Measurements from ENCODE around the gene GSTM1. TPM values are rescaled to one million over a fixed set of nuclear protein-coding genes. Genes with fewer than 3 reads are reported as not detected.
A peak's percentile ranks its signal among the peaks of the same experiment; 100 is the strongest.
"Not testable (repeated sequence)": the region's sequence is repeated elsewhere in the genome, so short reads cannot be mapped to it uniquely, and the experiment has no call there.

The GSTM1 gene
- total RNA-seq, 1 experiment from 2014 or later: 0.12 TPM

DNA sequence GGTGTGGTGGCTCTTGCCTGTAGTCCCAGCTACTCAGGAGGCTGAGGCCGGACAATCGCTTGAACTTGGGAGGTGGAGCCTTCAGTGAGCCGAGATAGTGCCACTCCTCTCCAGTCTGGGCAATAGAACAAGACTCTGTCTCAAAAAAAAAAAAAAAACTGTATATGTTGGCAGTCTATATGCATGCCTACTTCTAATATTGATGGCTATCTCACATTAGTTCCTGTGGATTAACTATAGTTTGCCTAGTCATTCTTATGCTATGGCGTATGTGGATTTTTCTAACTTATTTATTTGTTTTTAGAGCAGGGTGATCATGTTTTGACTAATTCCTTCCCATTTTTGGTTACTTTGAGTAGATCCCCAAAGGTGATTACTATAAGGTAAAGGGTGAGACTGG lies 9.4 kb downstream of the GSTM1 start:
- no peak for DNase-seq (ENCODE audit: low read depth)

DNA sequence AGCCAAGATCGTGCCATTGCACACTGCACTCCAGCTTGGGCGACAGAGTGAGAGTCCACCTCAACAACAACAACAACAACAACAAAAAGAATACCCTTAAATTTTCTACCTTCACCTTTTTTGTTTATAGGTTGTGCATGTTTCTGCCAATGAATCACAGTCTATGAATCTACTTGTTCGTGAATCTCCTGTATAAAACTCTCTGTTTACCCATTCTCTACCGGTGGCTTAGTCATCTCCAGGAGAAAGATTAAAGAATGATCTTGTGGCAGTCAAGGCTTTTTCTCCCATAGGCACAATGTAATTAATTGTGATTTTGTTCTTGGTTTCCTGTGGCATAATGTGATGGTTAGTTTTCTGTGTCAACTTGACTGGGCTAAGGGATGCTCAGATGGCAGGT lies 10.2 kb downstream of the GSTM1 start:
- DNase-seq (ENCODE audit: low read depth): not testable (repeated sequence)

DNA sequence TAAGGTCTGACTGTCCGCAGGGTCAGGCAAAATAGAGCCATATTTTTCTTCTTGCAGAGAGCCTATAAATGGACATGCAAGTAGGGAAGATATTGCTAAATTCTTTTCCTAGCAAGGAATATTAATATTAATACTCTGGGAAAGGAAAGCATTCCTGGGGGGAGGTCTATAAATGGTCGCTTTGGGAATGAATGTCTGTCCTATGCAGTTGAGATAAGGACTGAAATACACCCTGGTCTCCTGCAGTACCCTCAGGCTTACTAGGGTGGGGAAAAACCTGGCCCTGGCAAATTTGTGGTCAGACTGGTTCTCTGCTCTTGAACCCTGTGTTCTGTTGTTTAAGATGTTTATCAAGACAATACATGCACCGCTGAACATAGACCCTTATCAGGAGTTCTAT lies 15.3 kb downstream of the GSTM1 start:
- DNase-seq (ENCODE audit: low read depth): not testable (repeated sequence)

DNA sequence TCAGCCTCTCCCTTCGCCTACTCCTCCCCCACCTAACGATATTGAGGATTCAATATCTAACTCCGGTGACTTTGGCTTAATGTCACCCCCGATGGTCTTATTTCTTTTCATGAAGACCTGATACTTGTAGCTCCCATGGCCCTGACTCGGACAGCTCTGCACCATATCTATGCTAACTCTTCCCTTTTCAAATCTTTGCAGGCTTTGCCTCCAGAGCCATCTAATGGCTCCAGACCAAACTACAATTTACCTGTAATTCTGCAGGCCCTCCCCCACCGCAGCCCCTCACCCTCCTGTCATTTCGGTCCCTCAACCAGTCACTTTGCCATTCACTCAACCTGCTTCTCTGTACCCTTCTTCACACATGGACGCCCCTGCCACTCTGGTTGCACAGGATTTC lies 16.6 kb downstream of the GSTM1 start:
- no peak for DNase-seq (ENCODE audit: low read depth)

DNA sequence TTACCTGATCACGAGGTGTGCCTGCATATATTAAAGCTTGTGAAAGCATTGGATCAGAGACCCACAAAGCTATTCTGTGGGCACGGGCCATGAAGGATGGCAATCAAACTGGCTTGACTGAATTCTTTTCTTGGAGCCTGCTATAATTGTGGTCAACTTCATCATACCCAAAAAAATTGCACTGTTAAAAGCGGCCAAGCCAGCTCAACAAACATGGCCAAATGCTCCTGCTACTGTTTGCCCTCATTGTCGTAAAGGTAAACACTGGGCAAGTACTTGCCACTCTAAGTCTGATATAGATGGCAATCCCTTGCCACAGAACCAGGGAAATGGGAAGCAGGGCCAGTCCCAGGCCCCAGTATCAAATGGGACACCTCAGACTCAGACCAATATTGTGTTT lies 17.8 kb downstream of the GSTM1 start:
- no peak for DNase-seq (ENCODE audit: low read depth)

DNA sequence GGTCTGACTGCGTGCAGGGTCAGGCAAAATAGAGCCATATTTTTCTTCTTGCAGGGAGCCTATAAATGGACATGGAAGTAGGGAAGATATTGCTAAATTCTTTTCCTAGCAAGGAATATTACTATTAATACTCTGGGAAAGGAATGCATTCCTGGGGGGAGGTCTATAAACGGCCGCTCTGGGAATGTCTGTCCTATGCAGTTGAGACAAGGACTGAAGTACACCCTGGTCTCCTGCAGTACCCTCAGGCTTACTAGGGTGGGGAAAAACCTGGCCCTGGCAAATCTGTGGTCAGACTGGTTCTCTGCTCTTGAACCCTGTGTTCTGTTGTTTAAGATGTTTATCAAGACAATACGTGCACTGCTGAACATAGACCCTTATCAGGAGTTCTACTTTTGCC lies 21.3 kb downstream of the GSTM1 start:
- DNase-seq (ENCODE audit: low read depth): not testable (repeated sequence)

DNA sequence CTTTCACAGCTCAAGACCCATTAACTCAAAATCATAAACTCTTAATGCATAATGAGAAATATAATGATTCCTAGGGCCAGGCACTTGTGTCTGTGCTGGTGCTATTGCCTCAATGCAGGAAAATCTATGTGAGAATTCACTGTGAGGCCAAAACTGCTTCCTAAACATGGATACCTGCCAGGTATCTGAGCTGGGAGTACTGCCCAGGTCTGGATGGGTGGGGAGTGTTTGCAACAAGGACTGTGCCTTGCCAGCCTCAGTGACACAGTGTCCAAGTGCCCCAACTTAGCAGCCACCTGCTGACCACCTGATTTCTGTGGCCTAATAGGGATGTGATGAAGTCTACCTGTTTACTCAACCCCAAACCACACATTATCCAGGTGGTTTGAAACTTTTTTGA lies 22.2 kb downstream of the GSTM1 start:
- DNase-seq (ENCODE audit: low read depth): not testable (repeated sequence)

DNA sequence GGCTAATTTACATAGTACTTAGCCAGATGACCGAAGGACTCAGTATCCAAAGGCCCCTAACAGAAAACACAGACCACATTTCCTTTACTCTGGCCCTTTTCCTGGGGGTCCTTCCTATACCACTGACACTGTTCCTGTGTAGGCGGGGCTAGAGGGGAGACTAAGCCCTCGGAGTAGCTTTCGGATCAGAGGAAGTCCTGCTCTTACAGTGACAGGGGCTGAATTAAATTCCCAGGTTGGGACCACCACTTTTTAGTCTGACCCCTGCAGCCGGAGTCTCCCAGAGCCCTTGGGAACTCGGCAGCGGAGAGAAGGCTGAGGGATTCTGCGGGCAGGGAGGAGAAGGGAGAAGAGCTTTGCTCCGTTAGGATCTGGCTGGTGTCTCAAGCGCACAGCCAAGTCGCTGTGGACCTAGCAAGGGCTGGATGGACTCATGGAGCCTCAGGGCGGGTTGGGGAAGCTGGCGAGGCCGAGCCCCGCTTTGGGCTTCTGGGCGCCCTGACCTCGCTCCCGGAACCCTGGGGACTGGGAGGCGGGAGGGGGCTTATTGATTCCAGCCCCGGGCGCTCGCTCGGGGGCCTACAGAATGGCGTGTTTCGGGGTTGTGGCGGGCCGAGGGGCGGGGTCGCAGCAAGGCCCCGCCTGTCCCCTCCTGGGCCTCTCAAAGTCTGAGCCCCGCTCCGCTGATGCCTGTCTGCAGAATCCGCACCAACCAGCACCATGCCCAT lies 24.1 kb downstream of the GSTM1 start, which contains the start of gene GSTM5:
Gene GSTM5, plus strand, starts transcription at position 659 of the 728 bp plus-strand sequence. Its CDS starts 62 bp downstream, at position 721.
- DNase-seq (ENCODE audit: low read depth): not testable (repeated sequence)

DNA sequence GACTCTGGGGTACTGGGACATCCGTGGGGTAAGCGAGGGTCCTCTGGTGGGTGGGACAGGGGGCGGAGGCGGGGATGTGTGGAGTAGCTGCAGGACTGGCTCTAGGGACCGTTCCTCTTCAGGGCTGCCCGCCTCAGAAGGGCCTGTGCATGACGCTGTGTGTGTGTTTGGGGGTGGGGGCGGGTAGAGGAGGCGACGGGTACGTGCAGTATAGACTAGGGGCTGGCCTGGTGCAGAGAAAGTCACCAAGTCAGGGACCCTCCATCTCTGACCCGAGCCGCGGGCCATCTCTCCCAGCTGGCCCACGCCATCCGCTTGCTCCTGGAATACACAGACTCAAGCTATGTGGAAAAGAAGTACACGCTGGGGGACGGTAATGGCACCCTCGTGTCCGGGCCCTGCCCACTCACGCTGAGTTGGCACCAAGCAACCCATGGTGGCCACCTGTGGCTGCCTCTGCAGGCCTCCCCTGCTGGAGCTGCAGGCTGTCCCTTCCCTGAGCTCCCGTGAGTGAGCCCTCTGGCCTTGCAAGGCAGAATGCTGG lies 24.8 kb downstream of the GSTM1 start:
- no peak for DNase-seq (ENCODE audit: low read depth)

DNA sequence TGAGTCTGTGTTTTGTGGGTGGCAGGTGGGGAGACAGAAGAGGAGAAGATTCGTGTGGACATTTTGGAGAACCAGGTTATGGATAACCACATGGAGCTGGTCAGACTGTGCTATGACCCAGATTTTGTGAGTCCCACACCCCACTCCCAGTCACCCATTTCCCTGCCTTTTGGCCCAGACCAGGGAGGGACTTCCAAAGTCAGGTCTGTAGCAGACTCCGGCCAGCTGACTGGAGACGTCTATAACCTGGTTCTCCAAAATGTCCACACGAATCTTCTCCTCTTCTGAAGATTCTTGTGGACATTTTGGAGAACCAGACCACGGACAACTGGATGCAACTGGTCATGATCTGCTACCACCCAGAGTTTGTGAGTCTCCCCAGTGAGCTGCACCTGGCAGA lies 26.0 kb downstream of the GSTM1 start:
- no peak for DNase-seq (ENCODE audit: low read depth)

DNA sequence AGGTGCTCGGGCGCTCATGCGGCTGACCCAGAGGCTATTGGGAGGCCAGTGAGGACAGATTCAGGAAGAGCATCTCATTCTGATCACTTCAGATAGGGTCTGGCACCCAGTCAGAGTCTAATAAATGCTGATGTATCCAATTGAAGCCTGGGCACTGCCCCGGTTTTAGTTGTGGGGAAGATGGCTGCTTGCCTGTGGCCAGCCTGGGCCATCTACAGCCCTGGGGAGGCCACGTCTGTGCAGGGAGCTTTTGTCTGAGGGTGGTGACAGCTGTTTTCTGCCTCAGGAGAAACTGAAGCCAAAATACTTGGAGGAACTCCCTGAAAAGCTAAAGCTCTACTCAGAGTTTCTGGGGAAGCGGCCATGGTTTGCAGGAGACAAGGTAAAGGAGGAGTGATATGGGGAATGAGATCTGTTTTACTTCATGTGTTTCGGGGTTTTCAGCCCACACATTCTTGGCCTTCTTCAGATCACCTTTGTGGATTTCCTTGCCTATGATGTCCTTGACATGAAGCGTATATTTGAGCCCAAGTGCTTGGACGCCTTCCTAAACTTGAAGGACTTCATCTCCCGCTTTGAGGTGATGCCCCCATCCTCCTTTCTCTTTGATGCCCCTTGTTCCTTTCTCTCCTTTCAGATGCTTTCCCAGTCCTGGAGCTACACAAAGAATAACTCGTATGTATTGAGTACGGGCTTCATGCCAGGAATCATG lies 27.2 kb downstream of the GSTM1 start:
- no peak for DNase-seq (ENCODE audit: low read depth)

DNA sequence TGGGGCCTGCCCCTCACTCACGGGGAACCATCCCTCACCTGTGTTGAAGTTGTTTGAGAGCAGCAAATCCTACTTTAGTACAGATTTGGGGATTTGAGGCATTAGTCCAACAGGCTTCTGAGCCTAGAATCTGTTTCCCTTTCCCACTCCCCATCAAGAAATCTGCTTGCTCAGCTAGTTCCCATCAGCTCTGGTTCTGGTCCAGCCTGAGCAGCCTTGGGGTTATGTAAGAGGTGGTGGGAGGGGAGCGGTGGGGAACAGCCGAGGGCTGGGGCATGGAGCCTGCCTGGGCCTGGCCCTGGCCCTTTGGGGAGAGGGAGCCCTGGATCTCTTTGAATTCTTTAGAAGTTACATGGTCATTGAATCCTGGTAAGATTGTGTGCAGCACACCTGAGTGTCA lies 28.5 kb downstream of the GSTM1 start:
- no peak for DNase-seq (ENCODE audit: low read depth)

DNA sequence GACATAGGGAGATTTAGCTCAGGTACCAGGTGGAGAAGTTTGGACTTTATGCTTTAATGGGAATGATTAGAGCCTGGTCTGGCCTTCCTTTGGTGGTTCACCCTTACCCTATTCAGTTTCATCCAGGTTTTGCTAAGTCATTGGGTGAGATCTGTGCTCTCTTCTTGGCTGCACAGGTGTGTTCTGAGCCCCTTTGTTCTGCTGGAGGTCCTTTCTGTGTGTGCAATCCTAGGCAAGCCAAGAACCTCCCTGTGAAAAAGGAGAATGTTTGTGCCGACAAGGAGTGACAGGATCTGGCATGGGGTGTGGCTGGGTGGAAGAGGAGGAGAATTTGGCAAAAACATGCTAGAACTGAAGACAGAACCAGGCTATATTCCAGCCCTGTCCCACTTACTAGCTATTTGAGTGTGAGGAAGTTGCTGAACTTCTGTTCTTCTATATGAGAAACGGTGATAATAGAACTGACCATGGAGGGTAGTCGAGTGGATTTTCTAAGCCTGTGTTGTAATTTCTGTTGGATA lies 29.0 kb downstream of the GSTM1 start:
- DNase-seq (ENCODE audit: low read depth): no peak

DNA sequence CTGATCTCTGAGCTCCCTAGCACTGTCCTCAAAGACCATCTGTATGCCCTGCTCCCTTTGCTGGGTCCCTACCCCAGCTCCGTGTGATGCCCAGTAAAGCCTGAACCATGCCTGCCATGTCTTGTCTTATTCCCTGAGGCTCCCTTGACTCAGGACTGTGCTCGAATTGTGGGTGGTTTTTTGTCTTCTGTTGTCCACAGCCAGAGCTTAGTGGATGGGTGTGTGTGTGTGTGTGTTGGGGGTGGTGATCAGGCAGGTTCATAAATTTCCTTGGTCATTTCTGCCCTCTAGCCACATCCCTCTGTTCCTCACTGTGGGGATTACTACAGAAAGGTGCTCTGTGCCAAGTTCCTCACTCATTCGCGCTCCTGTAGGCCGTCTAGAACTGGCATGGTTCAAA lies 30.1 kb downstream of the GSTM1 start:
- no peak for DNase-seq (ENCODE audit: low read depth)

DNA sequence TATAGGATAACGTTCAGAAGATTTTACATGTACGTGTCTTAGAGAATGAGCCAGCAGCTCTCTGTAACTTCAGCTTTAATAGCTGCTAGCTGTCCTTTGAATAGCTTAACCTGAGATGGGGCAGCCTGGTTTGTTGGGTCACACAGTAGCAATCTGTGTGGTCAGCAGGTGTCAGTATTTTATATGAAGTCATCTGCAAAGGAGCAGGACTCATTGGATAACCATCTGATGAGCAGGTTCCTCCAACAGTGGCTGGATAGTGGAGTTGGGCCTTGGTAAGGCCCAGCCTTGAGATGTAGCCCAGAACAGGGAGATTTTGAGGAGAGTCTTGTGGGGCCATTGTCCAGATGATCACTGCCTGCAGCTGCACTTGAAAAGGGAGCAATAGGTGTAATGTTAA lies 30.9 kb downstream of the GSTM1 start:
- peak; percentile 39 for DNase-seq (ENCODE audit: low read depth)

DNA sequence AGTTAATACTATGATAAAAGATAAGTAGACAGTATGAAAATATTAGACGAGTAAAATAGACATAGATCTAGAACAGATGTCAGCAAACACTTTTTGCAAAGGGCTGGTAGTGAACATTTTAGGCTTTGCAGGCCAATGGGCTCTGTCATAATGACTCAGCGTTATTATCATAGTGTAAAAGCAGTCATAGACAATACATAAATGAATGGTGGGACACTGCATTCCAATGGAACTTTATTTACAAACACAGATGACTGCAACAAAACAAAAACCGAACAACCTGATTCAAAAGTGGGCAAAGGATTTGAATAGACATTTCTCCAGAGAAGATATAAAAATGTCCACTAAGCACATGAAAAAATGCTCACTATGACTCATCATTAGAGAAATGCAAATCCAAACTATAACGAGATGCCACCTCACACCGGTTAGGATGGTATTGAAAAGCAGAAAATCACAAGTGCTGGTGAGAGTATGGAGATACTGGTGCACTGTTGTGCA lies 31.8 kb downstream of the GSTM1 start:
- peak; percentile 59 for DNase-seq (ENCODE audit: low read depth)

DNA sequence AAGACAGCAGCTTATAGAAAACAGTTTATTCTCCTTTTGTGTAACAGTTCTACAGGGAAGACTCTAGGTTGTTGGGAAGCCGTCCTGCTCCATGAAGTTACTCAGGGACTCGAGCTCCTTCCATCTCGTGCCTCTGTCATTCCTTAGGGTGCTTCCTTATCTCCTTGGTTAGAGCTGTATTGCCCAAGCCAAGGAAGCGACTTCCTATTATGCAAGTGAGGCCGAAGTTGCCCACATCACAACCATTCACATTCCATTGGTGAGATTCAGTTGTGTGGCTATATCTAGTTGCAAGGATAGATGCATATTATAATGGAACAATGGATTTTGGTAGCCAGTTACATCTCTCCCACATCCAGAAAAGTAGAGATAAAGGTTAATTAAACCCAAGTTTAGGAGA lies 33.4 kb downstream of the GSTM1 start:
- DNase-seq (ENCODE audit: low read depth): no peak

DNA sequence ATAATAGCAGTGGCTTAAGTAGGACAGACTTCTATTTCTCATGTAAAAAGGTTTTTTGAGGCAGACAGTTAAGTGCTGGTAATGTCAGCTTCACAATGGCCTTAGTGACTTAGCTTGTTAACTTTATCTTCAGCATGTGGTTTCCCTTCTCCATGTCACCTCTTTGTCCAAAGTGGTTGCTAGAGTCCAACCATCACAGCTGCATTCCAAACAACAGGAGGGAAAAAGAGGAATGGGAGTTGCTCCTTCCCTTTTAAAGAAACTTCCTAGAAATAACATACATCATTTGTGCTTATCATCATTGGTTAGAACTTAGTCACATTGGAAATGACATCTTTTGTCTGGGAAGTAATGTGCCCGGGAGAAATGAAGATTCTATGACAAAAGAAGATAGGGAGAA lies 34.4 kb downstream of the GSTM1 start:
- no peak for DNase-seq (ENCODE audit: low read depth)

DNA sequence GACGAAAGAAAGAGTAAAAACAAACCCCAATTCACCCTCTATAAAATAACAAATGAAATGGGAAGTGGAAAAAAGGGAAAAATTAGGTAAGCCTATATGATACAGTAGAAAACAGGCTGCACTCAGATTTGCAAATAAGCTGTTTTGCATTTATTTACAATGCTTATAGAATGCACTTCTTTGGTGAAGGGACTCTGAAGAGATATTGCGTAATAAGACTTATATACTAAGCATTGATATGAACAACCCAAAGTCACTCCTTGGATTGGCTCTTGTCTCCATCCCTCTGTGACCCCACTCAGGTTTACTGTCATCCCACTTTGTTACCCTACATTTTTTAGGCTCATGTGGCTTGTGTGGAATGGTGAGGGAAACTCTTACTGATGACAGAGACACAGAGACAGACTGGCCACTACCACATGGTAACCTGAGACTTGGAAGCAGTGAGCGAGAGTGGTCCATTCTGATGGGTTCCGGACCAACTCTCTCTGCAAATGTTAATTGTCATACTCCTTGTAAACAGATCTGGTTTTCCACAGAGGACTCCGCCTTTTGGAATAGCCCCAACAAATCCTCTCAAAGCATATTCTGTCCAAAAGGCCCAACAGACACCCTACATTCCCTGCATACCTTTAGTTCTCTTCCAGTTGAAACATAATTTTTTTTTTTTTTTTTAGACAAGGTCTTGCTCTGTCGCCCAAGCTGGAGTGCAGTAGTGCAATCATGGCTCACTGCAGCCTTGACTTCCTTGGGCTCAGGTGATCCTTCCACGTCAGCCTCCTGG lies 35.5 kb downstream of the GSTM1 start:
- DNase-seq (ENCODE audit: low read depth): no peak

DNA sequence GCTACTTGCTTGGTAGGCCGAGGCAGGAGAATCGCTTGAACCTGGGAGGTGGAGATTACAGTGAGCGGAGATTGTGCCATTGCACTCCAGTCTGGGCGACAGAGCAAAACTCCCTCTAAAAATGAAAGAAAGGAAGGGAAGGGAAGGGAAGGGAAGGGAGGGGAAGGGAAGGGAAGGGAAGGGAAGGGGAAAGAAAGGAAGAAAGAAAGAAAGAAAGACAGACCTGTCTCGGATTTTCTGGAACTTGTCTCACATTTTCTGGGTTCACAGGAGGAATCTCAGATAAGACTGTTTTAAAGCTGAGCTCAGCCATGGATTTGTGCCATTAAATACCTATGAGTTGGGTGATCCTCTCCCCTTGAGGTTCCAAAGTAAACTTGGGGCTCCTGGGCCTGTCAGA lies 37.3 kb downstream of the GSTM1 start:
- no peak for DNase-seq (ENCODE audit: low read depth)

DNA sequence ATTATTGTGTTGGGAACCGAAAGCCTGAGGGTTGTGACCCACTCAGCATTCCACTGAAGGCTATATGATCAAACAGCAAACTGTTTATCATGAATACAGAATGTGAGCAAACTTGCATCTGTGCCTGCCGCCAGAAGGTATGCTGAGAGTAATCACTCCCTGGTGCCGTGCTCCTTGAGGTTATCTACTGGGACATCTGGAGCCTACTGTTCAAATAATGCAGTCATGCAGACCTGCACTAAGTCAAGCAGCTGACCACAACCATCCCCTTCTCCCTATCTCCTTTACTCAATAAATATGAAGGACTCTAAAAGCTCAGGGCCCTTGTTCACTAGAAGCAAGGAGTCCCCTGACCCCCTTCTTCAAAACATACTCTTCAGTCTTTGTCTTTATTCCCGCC lies 37.9 kb downstream of the GSTM1 start:
- no peak for DNase-seq (ENCODE audit: low read depth)

DNA sequence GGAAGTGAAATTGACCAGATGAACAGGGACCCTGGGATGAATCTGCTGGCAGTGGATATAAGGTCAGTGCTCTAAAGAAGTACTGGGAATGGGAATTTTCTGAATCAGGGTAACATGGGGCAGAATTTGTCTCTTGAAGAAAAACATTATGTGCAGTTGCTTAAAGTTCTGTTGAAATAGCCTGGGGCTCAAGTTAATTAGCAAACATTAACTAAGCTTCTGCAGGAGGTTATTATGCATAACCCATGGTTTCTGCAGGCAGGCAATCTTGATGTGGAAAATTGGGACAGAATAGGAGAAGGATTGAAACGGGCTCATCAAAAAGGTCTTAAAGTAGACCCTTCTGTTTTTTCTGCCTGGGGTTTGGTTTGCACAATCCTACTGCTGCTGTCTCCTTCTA lies 38.4 kb downstream of the GSTM1 start:
- DNase-seq (ENCODE audit: low read depth): no peak
